Sigmoid colon (tissue), 7 donors: ENCODE results near the gene XPNPEP1. TPM values are rescaled to one million over a fixed set of nuclear protein-coding genes. Genes with fewer than 3 reads are reported as not detected.

Experiments
- DNase-seq: peaks from one replicate; pipeline ENCODE4 v3.0.0-alpha.2; 2019
- H3K27ac ChIP-seq, 4 donors: fragments of 200-600 bp; sonication (generic); one replicate each; pipeline ENCODE4 v1.5.1; 2016 to 2019; ENCODE audit warnings: mild to moderate bottlenecking in 1 of 4
- H3K27me3 ChIP-seq, 3 donors: fragments of 200-600 bp; sonication (generic); one replicate each; pipeline ENCODE4 v1.5.1; 2019; ENCODE audit warnings: mild to moderate bottlenecking in 1 of 3
- H3K36me3 ChIP-seq, 4 donors: fragments of 200-600 bp; sonication (generic); one replicate each; pipeline ENCODE4 v1.5.1; 2016 to 2019
- H3K4me1 ChIP-seq, 4 donors: fragments of 200-600 bp; sonication (generic); one replicate each; pipeline ENCODE4 v1.5.1; 2017 to 2019
- H3K4me3 ChIP-seq, 4 donors: fragments of 200-600 bp; sonication (generic); one replicate each; pipeline ENCODE4 v1.5.1; 2017 to 2019; ENCODE audit warnings: mild to moderate bottlenecking in 2 of 4, moderate library complexity in 1 of 4
- H3K9me3 ChIP-seq, 4 donors: fragments of 200-600 bp in 3 of 4; sonication (generic) in 3 of 4; one replicate each; pipeline versions ENCODE4 v1.5.1 to v1.6.1; 2013 to 2019
- CTCF ChIP-seq, 4 experiments: fragments of 450-650 bp in 3 of 4; fragments of 200-600 bp in 1 of 4; IDR thresholded peaks; one replicate each; pipeline ENCODE4 v1.5.1; 2016 to 2019; ENCODE audit warnings: antibody characterized with exemption in 4 of 4, mild to moderate bottlenecking in 3 of 4, moderate library complexity in 2 of 4
- EP300 ChIP-seq, 4 donors: sonication (generic); formaldehyde crosslinking; IDR thresholded peaks; one replicate each; pipeline ENCODE4 v1.6.1; 2017; ENCODE audit warnings: antibody characterized with exemption in 4 of 4
- POLR2A ChIP-seq, 2 donors: fragments of 450-650 bp; IDR thresholded peaks; one replicate each; pipeline ENCODE4 v1.6.1; 2016; ENCODE audit warnings: antibody characterized with exemption in 2 of 2, mild to moderate bottlenecking in 2 of 2, moderate library complexity in 2 of 2
- POLR2AphosphoS5 ChIP-seq, 4 donors: sonication (generic); formaldehyde crosslinking; IDR thresholded peaks; one replicate each; pipeline ENCODE4 v1.6.1; 2017; ENCODE audit warnings: antibody characterized with exemption in 4 of 4
- WGBS, 2 donors: extraction: QIAGEN DNeasy Blood & Tissue Kit; methylation state at CpG; one replicate each; pipeline ENCODE4 v1.1.7; 2013; 5-methylcytosine and 5-hydroxymethylcytosine counted together
- intact Hi-C: fragments of 100-400 bp; cut with DNase I; formaldehyde crosslinking; loops from one replicate; pipeline ENCODE4 v1.15.1; 2023
- polyA plus RNA-seq, 3 donors: library from polyadenylated mRNA; stranded (reverse); fragments of 200-250 nt; gene quantifications; one replicate each; pipeline ENCODE4 v1.2.3, GENCODE V29; 2013
- total RNA-seq, 4 donors: library from RNA; depleted of rRNA; stranded (reverse); fragments of >200 nt; gene quantifications; one replicate each; pipeline ENCODE4 v1.1.0, GENCODE V29; 2016
- donor health status: healthy with polysubstance abuse.
- donor health status: Bipolar disorder and iron deficiency.
- donor health status: healthy.

XPNPEP1 gene
- total and polyA plus RNA-seq, 7 donors: 37.5 to 59.1 (median 55.6) TPM

GRCh38 chr10:109851616-109852474, 71.5 kb downstream of the XPNPEP1 start:
- intact Hi-C loops: no loop called here

GRCh38 chr10:109846832-109847231, 76.5 kb downstream of the XPNPEP1 start:
- TF ChIP-seq POLR2A (IDR thresholded peaks at IDR 0.05) (no peak), POLR2AphosphoS5 (IDR thresholded peaks at IDR 0.05) (no peak), EP300 (IDR thresholded peaks at IDR 0.05) (no peak), CTCF (IDR thresholded peaks at IDR 0.05) (no peak)
- 37 to 41% methylated on average over 3 of the region's 3 CpGs for WGBS, 2 donors
- Histone ChIP-seq H3K27me3 (no peaks in the 10 kb centered on the region), H3K9me3 (no peaks in the 10 kb centered on the region), H3K4me3 (no peak overlapping the region), H3K4me1 (peaks cover 0 to under 1% (median 0%) of the 10 kb centered on the region in 4 donors), H3K36me3 (no peaks in the 10 kb centered on the region), H3K27ac (no peak overlapping the region)
- DNase-seq: no peak
- intact Hi-C loops: no loop called here

More at GRCh38 chr10:109851616-109852474, 71.5 kb downstream of the XPNPEP1 start:
- no peak overlapping the region for H3K4me3 ChIP-seq
- no peaks in the 10 kb centered on the region for H3K36me3 ChIP-seq
- no peak for DNase-seq
- no peak for TF ChIP-seq EP300 (IDR thresholded peaks at IDR 0.05)
- TF ChIP-seq POLR2A (IDR thresholded peaks at IDR 0.05): no peak
- TF ChIP-seq POLR2AphosphoS5 (IDR thresholded peaks at IDR 0.05): no peak
- no peak for TF ChIP-seq CTCF (IDR thresholded peaks at IDR 0.05)
- peaks cover 0 to 9% (median 8%) of the 10 kb centered on the region in 4 donors for H3K4me1 ChIP-seq
- 63 to 66% methylated on average over 10 of the region's 10 CpGs for WGBS, 2 donors
- no peaks in the 10 kb centered on the region for H3K9me3 ChIP-seq
- no peaks in the 10 kb centered on the region for H3K27me3 ChIP-seq
- H3K27ac ChIP-seq: no peak overlapping the region

GRCh38 chr10:109845308-109845707, 78.0 kb downstream of the XPNPEP1 start:
- TF ChIP-seq POLR2AphosphoS5 (IDR thresholded peaks at IDR 0.05) (no peak), EP300 (IDR thresholded peaks at IDR 0.05) (no peak), POLR2A (IDR thresholded peaks at IDR 0.05) (no peak), CTCF (IDR thresholded peaks at IDR 0.05) (no peak)
- no peaks in the 10 kb centered on the region for H3K27me3 ChIP-seq
- intact Hi-C loops: no loop called here
- DNase-seq: no peak
- no peaks in the 10 kb centered on the region for H3K36me3 ChIP-seq
- H3K4me1 ChIP-seq: no peaks in the 10 kb centered on the region
- no peak overlapping the region for H3K27ac ChIP-seq
- 89% methylated on average over 5 of the region's 5 CpGs for WGBS, 2 donors
- H3K4me3 ChIP-seq: no peak overlapping the region
- no peaks in the 10 kb centered on the region for H3K9me3 ChIP-seq

- Histone ChIP-seq H3K4me1 (no peaks in the 10 kb centered on the region), H3K9me3 (no peaks in the 10 kb centered on the region), H3K36me3 (no peaks in the 10 kb centered on the region), H3K27me3 (no peaks in the 10 kb centered on the region), H3K4me3 (no peak overlapping the region), H3K27ac (no peak overlapping the region)
- no peak for DNase-seq
- intact Hi-C loops: no loop called here
- no peak for TF ChIP-seq POLR2A (IDR thresholded peaks at IDR 0.05)
- TF ChIP-seq EP300 (IDR thresholded peaks at IDR 0.05): no peak
- no peak for TF ChIP-seq POLR2AphosphoS5 (IDR thresholded peaks at IDR 0.05)
- no peak for TF ChIP-seq CTCF (IDR thresholded peaks at IDR 0.05)
- WGBS, 2 donors: 88 to 90% methylated on average over 7 of the region's 7 CpGs
Observed at GRCh38 chr10:109838592-109839244, 84.6 kb downstream of the XPNPEP1 start.
